ENCODE results near the gene SLC10A3. TPM values are rescaled to one million over a fixed set of nuclear protein-coding genes. Genes with fewer than 3 reads are reported as not detected.
A peak's percentile ranks its signal among the peaks of the same experiment; 100 is the strongest.

SLC10A3 gene
- total RNA-seq, 2 experiments from 2014 or later = 14.4 to 16.1 TPM

- intact Hi-C loops (cut with micrococcal nuclease) = no loop called here
- H3K4me1 Mint-ChIP-seq (ENCODE audit: low read depth) = peaks cover 29% of the 10 kb centered on the region
- ChIA-PET CTCF (no interaction called here), POLR2A (interaction anchor here (1.3 kb wide), 1 partner anchor 75 kb away, joined by 4 read pairs; the partner anchor contains the start of gene TAFAZZIN)
- no peak overlapping the region for H3K27ac Mint-ChIP-seq
- no peak for DNase-seq
- peak overlapping the region; percentile 72 for H3K4me3 Mint-ChIP-seq
- peaks cover 12% of the 10 kb centered on the region for H3K36me3 Mint-ChIP-seq
- no peaks in the 10 kb centered on the region for H3K27me3 Mint-ChIP-seq
- no peaks in the 10 kb centered on the region for H3K9me3 Mint-ChIP-seq
Measured at GRCh38 chrX:154487518-154488290, 2.7 kb downstream of the SLC10A3 start.

GRCh38 chrX:154486396-154487207 is 3.8 kb downstream of the SLC10A3 start, which contains the start of gene UBL4A:
TSS of gene UBL4A (minus strand) at chrX:154486615. CDS start at chrX:154486584, 31 bp downstream.
- Mint-ChIP-seq H3K36me3 (peaks cover 12% of the 10 kb centered on the region), H3K27ac (peak within 1 kb of the TSS; percentile 76), H3K9me3 (no peaks in the 10 kb centered on the region), H3K4me1 (ENCODE audit: low read depth) (peaks cover 29% of the 10 kb centered on the region), H3K27me3 (no peaks in the 10 kb centered on the region), H3K4me3 (peak within 1 kb of the TSS; percentile 72)
- peak; percentile 62 for DNase-seq
- ChIA-PET POLR2A (interaction anchor here (1.0 to 2.0 kb wide), 5 partner anchors 8 to 75 kb away, joined by 3 to 5 read pairs (median 4); partner anchors contain the start of gene TAFAZZIN), CTCF (no interaction called here)
- intact Hi-C loops (cut with micrococcal nuclease) = no loop called here

DNA sequence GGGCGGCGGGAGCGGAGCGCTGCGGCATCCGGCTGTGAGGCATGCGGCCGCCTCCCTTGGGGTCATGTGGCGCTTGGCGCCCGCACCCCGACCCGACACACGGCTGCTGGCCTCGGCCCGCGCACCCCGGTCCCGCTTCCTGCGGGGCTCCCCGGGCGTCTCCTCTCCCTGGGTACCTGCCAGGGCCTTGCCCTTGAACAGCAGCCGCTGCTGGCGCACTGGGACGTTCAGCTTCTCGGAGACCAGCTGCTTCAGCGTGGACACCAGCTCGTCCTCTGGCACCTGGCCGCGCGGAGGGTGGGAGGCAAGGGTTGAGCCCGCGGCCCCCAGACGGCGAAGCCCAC is 4.4 kb downstream of the SLC10A3 start:
- Mint-ChIP-seq H3K27ac (no peak overlapping the region), H3K4me3 (no peak overlapping the region), H3K9me3 (no peaks in the 10 kb centered on the region), H3K27me3 (no peaks in the 10 kb centered on the region), H3K4me1 (ENCODE audit: low read depth) (peaks cover 27% of the 10 kb centered on the region), H3K36me3 (peaks cover 12% of the 10 kb centered on the region)
- intact Hi-C loops (cut with micrococcal nuclease) = no loop called here
- ChIA-PET CTCF (no interaction called here), POLR2A (interaction anchor here (1.0 to 2.0 kb wide), 4 partner anchors 8 to 74 kb away, joined by 3 to 5 read pairs (median 4); partner anchors contain the start of gene TAFAZZIN)
- DNase-seq = peak; percentile 56

DNA sequence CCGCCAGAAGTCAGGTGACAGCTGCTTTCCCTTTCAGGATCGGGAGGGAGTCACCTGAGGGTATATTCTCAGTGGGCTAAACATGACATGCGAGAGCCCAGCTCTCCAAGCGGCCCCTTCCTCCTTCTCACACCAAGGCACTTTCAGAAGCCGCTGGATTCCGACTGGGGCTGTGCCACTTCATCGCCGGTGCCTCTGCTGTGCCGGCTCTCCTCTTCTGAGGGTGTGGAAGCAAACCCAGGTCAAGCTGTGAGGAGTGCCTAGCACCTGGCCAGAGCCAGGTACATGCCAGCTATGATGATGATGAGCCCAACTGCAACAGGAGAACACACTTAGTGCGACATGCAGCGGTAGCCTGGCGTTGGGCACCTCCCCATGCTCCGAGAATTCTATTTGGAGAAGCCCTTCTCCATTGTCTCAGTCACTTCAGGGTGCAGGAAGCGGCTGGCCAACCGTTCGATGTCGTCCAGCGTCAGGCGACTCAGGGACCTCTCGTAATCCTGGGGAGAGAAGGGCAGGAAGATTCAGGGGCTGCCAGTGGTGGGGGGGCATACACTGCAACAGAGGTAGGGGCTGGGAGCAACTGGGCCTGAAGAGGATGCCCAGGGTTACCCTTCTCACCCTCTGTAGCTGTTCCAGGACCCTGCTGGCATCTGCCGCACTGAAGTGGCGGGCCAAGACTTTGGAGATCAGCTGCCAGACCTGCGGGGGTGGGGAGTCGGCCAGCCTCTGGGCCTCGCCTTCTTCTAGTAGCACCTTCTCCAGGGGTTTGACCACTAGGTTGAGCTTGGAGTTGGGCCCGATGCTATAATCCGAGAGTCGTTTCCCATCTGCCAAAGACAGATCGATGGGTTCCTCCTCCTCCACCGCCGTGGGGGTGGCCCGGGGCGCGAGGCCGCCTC is 5.0 kb downstream of the SLC10A3 start:
- H3K27me3 Mint-ChIP-seq = no peaks in the 10 kb centered on the region
- peak overlapping the region; percentile 33 for H3K27ac Mint-ChIP-seq
- intact Hi-C loops (cut with micrococcal nuclease) = no loop called here
- H3K36me3 Mint-ChIP-seq = peaks cover 12% of the 10 kb centered on the region
- H3K4me1 Mint-ChIP-seq (ENCODE audit: low read depth) = peaks cover 27% of the 10 kb centered on the region
- ChIA-PET CTCF (no interaction called here), POLR2A (interaction anchor here (0.7 to 2.0 kb wide), 4 partner anchors 10 to 266 kb away, joined by 3 to 5 read pairs (median 4); partner anchors contain the start of gene TAFAZZIN)
- no peaks in the 10 kb centered on the region for H3K9me3 Mint-ChIP-seq
- DNase-seq = no peak
- H3K4me3 Mint-ChIP-seq = peak overlapping the region; percentile 68

DNA sequence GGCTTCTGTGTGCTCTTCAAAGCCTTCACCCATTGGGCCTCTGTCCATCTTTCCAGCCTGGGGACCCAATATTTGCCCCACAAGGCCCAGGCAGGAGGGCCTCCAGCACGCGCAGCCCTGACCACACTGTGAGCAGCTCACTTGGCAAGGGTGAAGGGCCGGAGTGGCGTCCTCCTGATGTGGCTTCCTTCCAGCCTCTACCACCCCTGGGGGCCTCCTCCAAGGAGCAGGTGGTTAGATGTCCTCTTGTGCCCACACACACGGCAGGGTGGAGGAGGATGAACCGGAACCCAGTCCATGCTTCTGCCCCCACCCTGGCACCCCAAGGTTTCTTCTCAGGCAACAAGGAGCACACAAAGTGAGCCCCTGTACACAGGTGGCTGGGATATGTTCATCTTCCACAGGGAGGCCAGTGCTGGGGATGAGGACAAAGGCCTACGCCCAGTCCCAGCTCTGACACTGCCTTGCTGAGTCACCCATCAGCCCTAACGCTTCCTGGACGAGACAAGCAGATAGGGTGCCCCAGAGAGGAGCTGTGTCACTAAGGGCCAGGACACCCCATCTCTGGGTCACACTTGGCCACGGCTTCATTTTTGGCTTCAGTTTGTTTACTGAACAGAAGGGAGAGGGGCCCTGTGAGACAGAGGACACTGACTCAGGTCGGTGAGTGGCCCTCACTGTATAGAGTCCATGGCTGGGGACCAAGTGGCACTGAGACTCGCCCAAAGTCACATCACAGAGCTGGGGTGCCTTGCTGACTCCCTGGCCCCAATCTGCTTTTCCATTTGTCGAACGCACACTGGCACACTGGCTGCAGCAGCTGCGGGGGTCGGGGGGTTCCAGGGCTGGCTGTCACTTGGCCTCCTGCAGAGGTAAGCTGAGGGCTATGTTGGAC is 5.9 kb downstream of the SLC10A3 start:
- Mint-ChIP-seq H3K9me3 (no peaks in the 10 kb centered on the region), H3K27ac (peak overlapping the region; percentile 13), H3K36me3 (peaks cover 12% of the 10 kb centered on the region), H3K4me3 (peak overlapping the region; percentile 68), H3K27me3 (no peaks in the 10 kb centered on the region), H3K4me1 (ENCODE audit: low read depth) (peaks cover 27% of the 10 kb centered on the region)
- ChIA-PET POLR2A (interaction anchor here (0.7 to 2.0 kb wide), 2 partner anchors 39 to 267 kb away, joined by 3 to 5 read pairs; no protein-coding TSS in a partner anchor), CTCF (no interaction called here)
- peak; percentile 25 for DNase-seq
- intact Hi-C loops (cut with micrococcal nuclease) = no loop called here

DNA sequence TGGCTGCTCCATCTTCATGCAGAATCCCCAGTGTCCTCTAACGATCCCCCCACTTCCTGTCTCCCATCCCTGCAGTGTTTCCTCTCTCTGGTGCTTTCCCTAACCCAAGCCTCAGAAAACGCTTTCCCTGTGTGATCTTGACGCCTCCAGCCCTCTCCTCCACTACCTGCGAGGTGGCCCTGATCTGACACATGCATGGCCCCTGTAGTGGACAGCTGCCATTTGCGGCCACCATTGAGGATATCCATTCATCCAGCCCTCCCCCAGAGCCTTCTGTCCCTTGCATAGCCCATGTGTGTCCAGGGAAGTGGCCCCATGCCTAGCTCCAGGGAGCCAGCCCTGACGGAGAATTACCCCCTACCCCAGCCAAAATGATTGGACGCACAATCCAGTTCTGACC is 7.1 kb downstream of the SLC10A3 start:
- CTCF ChIA-PET = no interaction called here

GRCh38 chrX:154482786-154483185 is 7.6 kb downstream of the SLC10A3 start:
- no peak overlapping the region for H3K4me3 Mint-ChIP-seq
- no peaks in the 10 kb centered on the region for H3K9me3 Mint-ChIP-seq
- no peak overlapping the region for H3K27ac Mint-ChIP-seq
- CTCF ChIA-PET = no interaction called here
- POLR2A ChIA-PET = no interaction called here
- H3K36me3 Mint-ChIP-seq = peaks cover 7% of the 10 kb centered on the region
- no peaks in the 10 kb centered on the region for H3K27me3 Mint-ChIP-seq
- intact Hi-C loops (cut with micrococcal nuclease) = no loop called here
- peaks cover 22% of the 10 kb centered on the region for H3K4me1 Mint-ChIP-seq (ENCODE audit: low read depth)
- no peak for DNase-seq

More for the DNA sequence above, 7.1 kb downstream of the SLC10A3 start:
- POLR2A ChIA-PET = no interaction called here
- DNase-seq = no peak
- Mint-ChIP-seq H3K27me3 (no peaks in the 10 kb centered on the region), H3K36me3 (peaks cover 11% of the 10 kb centered on the region), H3K9me3 (no peaks in the 10 kb centered on the region), H3K27ac (no peak overlapping the region), H3K4me1 (ENCODE audit: low read depth) (peaks cover 21% of the 10 kb centered on the region), H3K4me3 (no peak overlapping the region)
- intact Hi-C loops (cut with micrococcal nuclease) = no loop called here

DNA sequence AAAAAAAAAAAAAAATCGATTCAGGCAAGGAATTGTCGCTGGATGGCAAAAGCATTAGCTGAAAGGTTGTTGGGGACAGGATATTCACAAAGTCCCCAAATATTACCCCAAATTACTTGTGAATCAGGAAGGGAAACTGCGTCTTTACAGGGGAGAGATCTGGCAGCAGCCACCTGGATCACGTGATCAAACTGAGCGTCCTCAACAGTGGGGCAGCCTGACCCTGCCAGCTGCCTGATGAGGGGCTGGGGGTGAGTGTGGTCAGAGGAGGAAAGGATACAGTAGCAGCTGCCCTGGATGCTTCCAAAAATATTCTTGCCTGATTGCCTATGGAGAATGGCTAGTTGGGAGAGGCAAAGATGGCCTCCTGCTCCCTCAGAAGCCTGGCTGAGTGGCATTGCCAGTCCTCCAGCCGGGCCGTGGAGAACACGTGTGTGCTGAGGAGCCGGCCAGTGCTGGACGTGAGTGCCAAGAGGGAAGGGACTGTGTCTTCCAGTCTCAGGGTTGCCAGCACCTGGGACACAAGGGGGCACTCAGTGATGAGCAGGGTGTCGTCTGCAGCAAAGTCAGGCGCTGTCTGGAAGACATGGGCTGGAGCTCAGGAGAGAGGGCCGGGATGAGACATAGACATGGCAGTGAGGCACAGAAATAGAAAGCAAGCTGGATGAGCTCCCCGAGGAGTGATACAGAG is 8.4 kb downstream of the SLC10A3 start:
- H3K36me3 Mint-ChIP-seq = peaks cover 5% of the 10 kb centered on the region
- POLR2A ChIA-PET = interaction anchor here (0.9 kb wide), 1 partner anchor 85 kb away, joined by 4 read pairs; no protein-coding TSS in a partner anchor
- intact Hi-C loops (cut with micrococcal nuclease) = no loop called here

DNA sequence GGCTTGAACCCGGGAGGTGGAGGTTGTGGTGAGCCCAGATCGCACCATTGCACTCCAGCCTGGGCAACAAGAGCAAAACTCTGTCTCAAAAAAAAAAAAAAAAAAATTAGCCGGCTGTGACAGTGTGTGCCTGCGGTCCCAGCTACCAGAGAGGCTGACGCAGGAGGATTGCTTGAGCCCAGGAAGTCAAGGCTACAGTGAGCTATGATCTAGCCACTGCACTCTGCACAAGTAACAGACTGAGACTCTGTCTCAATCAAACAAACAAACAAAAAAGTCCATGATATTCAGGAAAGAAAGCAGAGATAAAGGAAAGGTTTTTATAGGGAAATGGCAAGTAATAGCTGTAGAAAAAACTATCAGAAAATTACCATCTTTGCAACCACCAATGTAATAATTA is 9.2 kb downstream of the SLC10A3 start:
- intact Hi-C loops (cut with micrococcal nuclease) = no loop called here
- Mint-ChIP-seq H3K4me3 (no peak overlapping the region), H3K36me3 (peaks cover 3% of the 10 kb centered on the region), H3K27ac (no peak overlapping the region), H3K27me3 (no peaks in the 10 kb centered on the region), H3K4me1 (ENCODE audit: low read depth) (peaks cover 25% of the 10 kb centered on the region), H3K9me3 (no peaks in the 10 kb centered on the region)
- POLR2A ChIA-PET = interaction anchor here (0.9 kb wide), 1 partner anchor 84 kb away, joined by 4 read pairs; no protein-coding TSS in a partner anchor
- no peak for DNase-seq
- CTCF ChIA-PET = interaction anchor here (1.2 kb wide), 1 partner anchor 9 kb away, joined by 3 read pairs; the partner anchor contains the start of gene SLC10A3

More for the DNA sequence above, 8.4 kb downstream of the SLC10A3 start:
- Mint-ChIP-seq H3K9me3 (no peaks in the 10 kb centered on the region), H3K4me3 (no peak overlapping the region), H3K4me1 (ENCODE audit: low read depth) (peaks cover 25% of the 10 kb centered on the region), H3K27ac (no peak overlapping the region), H3K27me3 (no peaks in the 10 kb centered on the region)
- no peak for DNase-seq
- CTCF ChIA-PET = no interaction called here

Measured in activated CD4-positive, alpha-beta memory T cell treated with anti-CD3 and anti-CD28 coated beads for 36 hours (primary cell).